Endodermal cell (in vitro differentiated cells): ENCODE results near the gene MRTFB. TPM values are rescaled to one million over a fixed set of nuclear protein-coding genes. Genes with fewer than 3 reads are reported as not detected.

Experiments used
- DNase-seq: peaks from one replicate; pipeline ENCODE4 v3.0.0-alpha.2; 2017
- H3K27ac ChIP-seq: 2 replicates; pipeline ENCODE4 v1.5.1; 2013; ENCODE audit warnings: mild to moderate bottlenecking, low read depth, low read length, moderate library complexity
- H3K27me3 ChIP-seq: 2 replicates; pipeline ENCODE4 v1.6.1; 2013; ENCODE audit warnings: mild to moderate bottlenecking, low read length, moderate library complexity; ENCODE audit not compliant: insufficient read depth, control insufficient read depth, poor library complexity, severe bottlenecking
- H3K36me3 ChIP-seq: 2 replicates; pipeline ENCODE4 v1.7.0; 2013; ENCODE audit warnings: mild to moderate bottlenecking, low read length, moderate library complexity; ENCODE audit not compliant: control insufficient read depth, insufficient read depth
- H3K4me1 ChIP-seq: one replicate; pipeline ENCODE4 v1.7.0; 2013; ENCODE audit warnings: low read length; ENCODE audit not compliant: control insufficient read depth, insufficient read depth
- H3K4me3 ChIP-seq: 2 replicates; pipeline ENCODE4 v1.5.1; 2013; ENCODE audit warnings: mild to moderate bottlenecking, low read length, moderate library complexity
- H3K9ac ChIP-seq: 2 replicates; pipeline ENCODE4 v1.6.1; 2013; ENCODE audit warnings: mild to moderate bottlenecking, low read length, moderate library complexity; ENCODE audit not compliant: poor library complexity, severe bottlenecking; ENCODE audit errors: extremely low read depth
- H3K9me3 ChIP-seq: 2 replicates; pipeline ENCODE4 v1.6.1; 2013; ENCODE audit warnings: mild to moderate bottlenecking, low read length, moderate library complexity; ENCODE audit not compliant: control insufficient read depth
- H3K27ac Mint-ChIP-seq: 2 replicates; pipeline ENCODE4 v1.8.0; 2020; ENCODE audit warnings: mixed read lengths
- H3K27me3 Mint-ChIP-seq: 2 replicates; pipeline ENCODE4 v1.8.0; 2021; ENCODE audit warnings: mild to moderate bottlenecking, mixed read lengths; ENCODE audit not compliant: insufficient read depth
- H3K36me3 Mint-ChIP-seq: 2 replicates; pipeline ENCODE4 v1.8.0; 2020; ENCODE audit warnings: low read depth, mixed read lengths
- H3K4me1 Mint-ChIP-seq: 2 replicates; pipeline ENCODE4 v1.8.0; 2020; ENCODE audit warnings: mixed read lengths
- H3K4me3 Mint-ChIP-seq: 2 replicates; pipeline ENCODE4 v1.8.0; 2020; ENCODE audit warnings: mild to moderate bottlenecking, moderate library complexity, mixed read lengths
- H3K9me3 Mint-ChIP-seq: 2 replicates; pipeline ENCODE4 v1.8.0; 2020; ENCODE audit warnings: mild to moderate bottlenecking, mixed read lengths
- CTCF ChIP-seq: fragments of 200-600 bp; sonication (generic); conservative IDR thresholded peaks from 2 replicates; pipeline ENCODE4 v1.5.0; 2021; ENCODE audit warnings: antibody characterized with exemption, mild to moderate bottlenecking
- WGBS, 2 experiments: methylation state at CpG; one replicate each; pipeline versions ENCODE4 v1.1.5 to v1.1.7; 2013; ENCODE audit warnings: missing lambda C conversion rate in 2 of 2, mixed read lengths in 1 of 2; ENCODE audit not compliant: insufficient coverage in 1 of 2, insufficient read length in 1 of 2; 5-methylcytosine and 5-hydroxymethylcytosine counted together
- total RNA-seq, 2 donors: library from RNA; stranded (reverse); fragmentation: NEBNext Ultra II Directional in 1 of 2; extraction: Animal tissue kit (Norgen Biotek cat#: 25700) in 1 of 2; gene quantifications; 2 replicates in 1 of 2; 3 replicates in 1 of 2; pipeline ENCODE4 v1.2.1, GENCODE V29; 2021

The MRTFB gene
- total RNA-seq, 2 donors from 2014 or later = 49.4 to 58.6 TPM

- Histone ChIP-seq H3K4me1 (no peaks in the 10 kb centered on the region), H3K9ac (no peak overlapping the region), H3K27ac (no peak overlapping the region), H3K27me3 (no peaks in the 10 kb centered on the region), H3K36me3 (no peaks in the 10 kb centered on the region), H3K9me3 (no peaks in the 10 kb centered on the region), H3K4me3 (no peak overlapping the region)
- Mint-ChIP-seq H3K4me3 (no peak overlapping the region), H3K4me1 (peaks cover 29% of the 10 kb centered on the region), H3K27me3 (no peaks in the 10 kb centered on the region), H3K36me3 (peaks cover 3% of the 10 kb centered on the region), H3K9me3 (no peaks in the 10 kb centered on the region), H3K27ac (no peak overlapping the region)
- no peak for TF ChIP-seq CTCF
- DNase-seq = no peak
- 80 to 81% methylated on average over 2 of the region's 2 CpGs for whole genome bisulfite sequencing, 2 experiments
Measured at GRCh38 chr16:14100825-14101224, 29.7 kb downstream of the MRTFB start.

GRCh38 chr16:14101415-14101814 lies 30.3 kb downstream of the MRTFB start:
- Histone ChIP-seq H3K36me3 (no peaks in the 10 kb centered on the region), H3K9ac (no peak overlapping the region), H3K9me3 (no peaks in the 10 kb centered on the region), H3K4me1 (no peaks in the 10 kb centered on the region), H3K27me3 (no peaks in the 10 kb centered on the region), H3K4me3 (no peak overlapping the region), H3K27ac (no peak overlapping the region)
- DNase-seq = no peak
- H3K36me3 Mint-ChIP-seq = peaks cover 3% of the 10 kb centered on the region
- no peak overlapping the region for H3K4me3 Mint-ChIP-seq
- no peak for TF ChIP-seq CTCF
- H3K9me3 Mint-ChIP-seq = no peaks in the 10 kb centered on the region
- peaks cover 34% of the 10 kb centered on the region for H3K4me1 Mint-ChIP-seq
- H3K27me3 Mint-ChIP-seq = no peaks in the 10 kb centered on the region
- H3K27ac Mint-ChIP-seq = no peak overlapping the region

GRCh38 chr16:14102925-14103720 lies 32.0 kb downstream of the MRTFB start:
- H3K9me3 Mint-ChIP-seq = no peaks in the 10 kb centered on the region
- no peak overlapping the region for H3K27ac Mint-ChIP-seq
- peaks cover 3% of the 10 kb centered on the region for H3K36me3 Mint-ChIP-seq
- Histone ChIP-seq H3K4me3 (no peak overlapping the region), H3K9me3 (no peaks in the 10 kb centered on the region), H3K27me3 (no peaks in the 10 kb centered on the region), H3K27ac (no peak overlapping the region), H3K36me3 (no peaks in the 10 kb centered on the region), H3K9ac (no peak overlapping the region), H3K4me1 (no peaks in the 10 kb centered on the region)
- H3K27me3 Mint-ChIP-seq = no peaks in the 10 kb centered on the region
- WGBS, 2 experiments = 90 to 100% methylated on average over 2 of the region's 2 CpGs
- H3K4me3 Mint-ChIP-seq = no peak overlapping the region
- H3K4me1 Mint-ChIP-seq = peaks cover 24% of the 10 kb centered on the region
- DNase-seq = no peak
- TF ChIP-seq CTCF = no peak
